Right lobe of liver (tissue), 6 donors: ENCODE data around the gene SCMH1. TPM values are rescaled to one million over a fixed set of nuclear protein-coding genes. Genes with fewer than 3 reads are reported as not detected.

Experiments
- ATAC-seq, 4 donors: fragments of 200-7000 bp; cut with Tn5 transposase; one replicate each; pipeline ENCODE4 v1.9.1; 2020; ENCODE audit warnings: mild to moderate bottlenecking in 4 of 4, moderate library complexity in 4 of 4
- DNase-seq, 3 donors: peaks; one replicate each; pipeline ENCODE4 v3.0.0-alpha.2; 2020
- H3K27ac ChIP-seq, 3 donors: fragments of 200-600 bp; one replicate each; pipeline ENCODE4 v1.8.0; 2022
- H3K27me3 ChIP-seq, 2 donors: fragments of 200-600 bp; one replicate each; pipeline ENCODE4 v1.8.0; 2022
- H3K36me3 ChIP-seq, 4 donors: fragments of 200-600 bp; sonication (generic) in 1 of 4; one replicate each; pipeline versions ENCODE4 v1.5.1 to v1.8.0; 2017 to 2022; ENCODE audit warnings: control low read depth in 1 of 4
- H3K4me1 ChIP-seq, 4 donors: fragments of 200-600 bp; sonication (generic) in 1 of 4; one replicate each; pipeline versions ENCODE4 v1.5.1 to v1.8.0; 2017 to 2022; ENCODE audit warnings: control low read depth in 1 of 4
- H3K4me3 ChIP-seq, 3 donors: fragments of 200-600 bp; one replicate each; pipeline ENCODE4 v1.8.0; 2022
- H3K9me3 ChIP-seq, 4 donors: fragments of 200-600 bp; sonication (generic) in 1 of 4; one replicate each; pipeline versions ENCODE4 v1.5.1 to v1.8.0; 2017 to 2022; ENCODE audit warnings: control low read depth in 1 of 4
- POLR2A ChIP-seq: fragments of 450-650 bp; IDR thresholded peaks from one replicate; pipeline ENCODE4 v1.6.1; 2017; ENCODE audit warnings: antibody characterized with exemption, mild to moderate bottlenecking
- WGBS: methylation state at CpG from one replicate; pipeline ENCODE4 v1.1.6; 2018; ENCODE audit warnings: low coverage, low lambda C conversion rate; ENCODE audit not compliant: insufficient coverage; ENCODE audit errors: missing lambda C conversion rate; 5-methylcytosine and 5-hydroxymethylcytosine counted together
- intact Hi-C, 2 donors: fragments of 100-400 bp; cut with DNase I; formaldehyde crosslinking; loops; one replicate each; pipeline versions ENCODE4 v1.11.2 to v1.14.1; 2022
- total RNA-seq, 6 experiments: library from RNA; depleted of rRNA in 2 of 6; stranded (reverse); fragments of >200 nt in 2 of 6; fragmentation: NEBNext Ultra II Directional in 3 of 6; extraction: Animal tissue kit (Norgen Biotek cat#: 25700) in 3 of 6; gene quantifications; one replicate each; pipeline versions ENCODE4 v1.1.0 to v1.2.4, GENCODE V29; 2016 to 2023
- TF ChIP-seq, protein P1 (sequence below), 4 donors: fragments of 200-600 bp in 3 of 4; fragments of 450-650 bp in 1 of 4; IDR thresholded peaks; one replicate each; pipeline versions ENCODE4 v1.5.1 to v1.8.0; 2016 to 2022; ENCODE audit warnings: antibody characterized with exemption in 4 of 4, mild to moderate bottlenecking in 2 of 4
- donor health status: DM: no; HTN: yes; CAD: no.
- donor health status: DM: no; HTN: no; CAD: no.
- donor health status: DM: no; HTN: no; CAD: no.
- donor health status: DM: no; HTN: yes; CAD: no.
- donor health status: DM: no; HTN: yes; CAD: no.

SCMH1 gene
- total RNA-seq, 6 experiments from 2014 or later, result 6.6 to 16.9 (median 13.1) TPM

GRCh38 chr1:41173651-41174050, 68.5 kb downstream of the SCMH1 start:
- no peak for DNase-seq
- no peaks in the 10 kb centered on the region for H3K36me3 ChIP-seq
- intact Hi-C loops, result no loop called here
- no peak overlapping the region for H3K27ac ChIP-seq
- H3K4me1 ChIP-seq, result peaks cover 0 to 14% (median 3%) of the 10 kb centered on the region in 4 donors
- no peaks in the 10 kb centered on the region for H3K27me3 ChIP-seq
- no peak for ATAC-seq
- H3K4me3 ChIP-seq, result no peak overlapping the region
- no peak for TF ChIP-seq POLR2A
- TF ChIP-seq, protein P1, sequence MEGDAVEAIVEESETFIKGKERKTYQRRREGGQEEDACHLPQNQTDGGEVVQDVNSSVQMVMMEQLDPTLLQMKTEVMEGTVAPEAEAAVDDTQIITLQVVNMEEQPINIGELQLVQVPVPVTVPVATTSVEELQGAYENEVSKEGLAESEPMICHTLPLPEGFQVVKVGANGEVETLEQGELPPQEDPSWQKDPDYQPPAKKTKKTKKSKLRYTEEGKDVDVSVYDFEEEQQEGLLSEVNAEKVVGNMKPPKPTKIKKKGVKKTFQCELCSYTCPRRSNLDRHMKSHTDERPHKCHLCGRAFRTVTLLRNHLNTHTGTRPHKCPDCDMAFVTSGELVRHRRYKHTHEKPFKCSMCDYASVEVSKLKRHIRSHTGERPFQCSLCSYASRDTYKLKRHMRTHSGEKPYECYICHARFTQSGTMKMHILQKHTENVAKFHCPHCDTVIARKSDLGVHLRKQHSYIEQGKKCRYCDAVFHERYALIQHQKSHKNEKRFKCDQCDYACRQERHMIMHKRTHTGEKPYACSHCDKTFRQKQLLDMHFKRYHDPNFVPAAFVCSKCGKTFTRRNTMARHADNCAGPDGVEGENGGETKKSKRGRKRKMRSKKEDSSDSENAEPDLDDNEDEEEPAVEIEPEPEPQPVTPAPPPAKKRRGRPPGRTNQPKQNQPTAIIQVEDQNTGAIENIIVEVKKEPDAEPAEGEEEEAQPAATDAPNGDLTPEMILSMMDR (IDR thresholded peaks at IDR 0.05), result no peak
- no peaks in the 10 kb centered on the region for H3K9me3 ChIP-seq

GRCh38 chr1:41171266-41171874, 70.7 kb downstream of the SCMH1 start:
- DNase-seq (no peak), ATAC-seq (no peak)
- peaks cover 0 to 14% (median 3%) of the 10 kb centered on the region in 4 donors for H3K4me1 ChIP-seq
- H3K27me3 ChIP-seq, result no peaks in the 10 kb centered on the region
- WGBS, result 100% methylated on average over 1 of the region's 1 CpG
- intact Hi-C loops, result no loop called here
- H3K9me3 ChIP-seq, result no peaks in the 10 kb centered on the region
- H3K27ac ChIP-seq, result no peak overlapping the region
- no peak overlapping the region for H3K4me3 ChIP-seq
- TF ChIP-seq, protein P1 (IDR thresholded peaks at IDR 0.05), result no peak
- TF ChIP-seq POLR2A, result no peak
- no peaks in the 10 kb centered on the region for H3K36me3 ChIP-seq

- Histone ChIP-seq H3K4me1 (peaks cover 0 to 14% (median 3%) of the 10 kb centered on the region in 4 donors), H3K36me3 (no peaks in the 10 kb centered on the region), H3K9me3 (no peaks in the 10 kb centered on the region), H3K27me3 (no peaks in the 10 kb centered on the region), H3K27ac (no peak overlapping the region), H3K4me3 (no peak overlapping the region)
- peak; percentile 49 to 77 (median 72) for ATAC-seq
- WGBS, result 46% methylated on average over 3 of the region's 3 CpGs
- DNase-seq, result no peak
- intact Hi-C loops, result no loop called here
- TF ChIP-seq, protein P1 (IDR thresholded peaks at IDR 0.05), result no peak
- no peak for TF ChIP-seq POLR2A
Measured at GRCh38 chr1:41169799-41170180, 72.3 kb downstream of the SCMH1 start.

DNA sequence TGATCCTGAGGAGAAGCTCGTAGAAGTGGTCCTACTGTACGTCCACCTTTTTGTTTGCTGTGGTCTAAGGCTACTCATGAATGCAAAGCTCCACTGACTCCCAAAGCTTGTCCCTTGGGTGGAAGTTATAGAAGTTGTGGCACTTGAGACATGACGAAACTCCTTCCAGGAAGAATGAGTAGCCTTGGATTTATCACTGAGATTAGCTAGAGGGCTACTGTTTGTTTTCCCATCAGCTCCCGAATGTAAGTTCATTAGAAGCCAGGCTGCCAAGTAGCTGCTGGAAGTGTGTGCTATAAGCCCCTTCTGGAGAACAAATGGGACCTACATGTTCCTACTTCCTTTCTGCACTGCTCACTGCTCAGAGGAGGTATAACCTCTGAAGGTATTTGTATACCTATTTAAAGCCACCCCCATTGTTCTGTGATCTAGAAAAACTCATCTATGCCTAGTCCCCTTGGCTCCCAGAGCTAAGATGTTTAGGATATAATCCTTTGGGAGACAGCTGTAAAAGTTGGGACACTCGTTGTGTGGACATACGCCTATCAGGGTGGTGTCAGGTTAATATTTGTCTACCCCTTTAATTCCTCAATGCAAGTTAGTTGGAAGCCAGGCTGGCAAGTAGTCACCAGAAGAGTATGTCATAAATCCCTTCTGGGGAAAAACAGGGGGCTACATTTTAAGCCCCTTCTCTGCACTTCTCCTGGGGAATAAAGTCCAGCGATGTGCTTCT, 72.9 kb downstream of the SCMH1 start:
- Histone ChIP-seq H3K4me1 (peaks cover 0 to 14% (median 3%) of the 10 kb centered on the region in 4 donors), H3K9me3 (no peaks in the 10 kb centered on the region), H3K36me3 (no peaks in the 10 kb centered on the region), H3K27ac (no peak overlapping the region), H3K4me3 (no peak overlapping the region), H3K27me3 (no peaks in the 10 kb centered on the region)
- intact Hi-C loops, result no loop called here
- DNase-seq, result no peak
- 63% methylated on average over 5 of the region's 7 CpGs for WGBS
- peak; percentile 26 to 70 (median 60) for ATAC-seq
- TF ChIP-seq POLR2A, result no peak
- TF ChIP-seq, protein P1 (IDR thresholded peaks at IDR 0.05), result no peak
